AG04450 (cell line): ENCODE results near the gene CEP78. TPM values are rescaled to one million over a fixed set of nuclear protein-coding genes. Genes with fewer than 3 reads are reported as not detected.

Source experiments
- CTCF ChIA-PET: fragments of 300-600, 350-600 bp; formaldehyde crosslinking; extraction: SDS; loops from one replicate; lab custom pipeline; 2022; ENCODE audit warnings: antibody characterized with exemption, inconsistent platforms; lab: Charles Lee
- POLR2A ChIA-PET: fragments of 350-600 bp; formaldehyde crosslinking; extraction: SDS; loops from one replicate; lab custom pipeline; 2021; ENCODE audit warnings: antibody characterized with exemption, inconsistent platforms; lab: Yijun Ruan, JAX
- DNase-seq: peaks from one replicate; pipeline ENCODE4 v3.0.0-alpha.2; 2011; ENCODE audit warnings: low read depth, low spot score
- H3K27ac ChIP-seq: one replicate; pipeline ENCODE4 v1.5.1; 2012; ENCODE audit warnings: low read depth, low read length, control low read depth
- H3K27me3 ChIP-seq: one replicate; pipeline ENCODE4 v1.6.0; 2012; ENCODE audit warnings: low read length; ENCODE audit not compliant: control insufficient read depth, insufficient read depth
- H3K4me3 ChIP-seq: 2 replicates; pipeline ENCODE4 v1.5.1; 2011; ENCODE audit warnings: mild to moderate bottlenecking, low read depth, low read length, control low read depth
- H3K9me3 ChIP-seq: 2 replicates; pipeline ENCODE4 v1.5.1; 2012; ENCODE audit warnings: low read length; ENCODE audit not compliant: control insufficient read depth, insufficient read depth
- polyA plus RNA-seq: library from polyadenylated mRNA; depleted of rRNA; stranded (reverse); fragments of >200 nt; gene quantifications from 2 replicates; pipeline ENCODE4 v1.2.3, GENCODE V29; 2011
- TF ChIP-seq, protein P1 (sequence below): IDR thresholded peaks from 2 replicates; pipeline ENCODE4 v1.5.1; 2011; ENCODE audit warnings: low read depth, low read length, control low read depth, inconsistent platforms

Gene CEP78
- polyA plus RNA-seq, 1 experiment = 11.0 TPM

DNA sequence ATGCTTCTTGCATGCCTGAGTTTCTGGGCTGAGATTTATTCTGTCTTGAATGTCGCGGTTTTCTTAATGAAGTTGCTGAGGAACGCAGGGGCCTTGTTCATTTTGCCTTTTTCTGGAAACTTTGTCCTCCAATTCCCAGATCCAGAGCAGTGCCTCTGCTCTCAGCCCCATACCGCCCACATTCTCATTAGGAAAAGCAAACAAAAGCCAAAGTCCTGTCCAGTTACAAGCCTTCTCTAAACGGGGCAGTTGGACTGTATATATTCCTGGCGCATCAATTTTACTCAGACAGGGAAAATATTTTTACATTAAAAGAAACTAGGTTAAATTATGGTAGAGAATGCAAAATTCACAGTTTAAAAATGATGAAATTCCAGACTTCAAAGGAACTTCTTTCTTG is 59.9 kb downstream of the CEP78 start:
- Histone ChIP-seq H3K9me3 (peaks cover 5% of the 10 kb centered on the region; the same call in 1 of the 2 replicates), H3K4me3 (peak overlapping the region; percentile 99), H3K27ac (peak overlapping the region; percentile 97), H3K27me3 (no peaks in the 10 kb centered on the region)
- CTCF ChIA-PET = interaction anchor here (0.6 to 2.3 kb wide), 3 partner anchors 14 to 38 kb away, joined by 3 to 8 read pairs (median 7); no protein-coding TSS in a partner anchor
- TF ChIP-seq, protein P1, sequence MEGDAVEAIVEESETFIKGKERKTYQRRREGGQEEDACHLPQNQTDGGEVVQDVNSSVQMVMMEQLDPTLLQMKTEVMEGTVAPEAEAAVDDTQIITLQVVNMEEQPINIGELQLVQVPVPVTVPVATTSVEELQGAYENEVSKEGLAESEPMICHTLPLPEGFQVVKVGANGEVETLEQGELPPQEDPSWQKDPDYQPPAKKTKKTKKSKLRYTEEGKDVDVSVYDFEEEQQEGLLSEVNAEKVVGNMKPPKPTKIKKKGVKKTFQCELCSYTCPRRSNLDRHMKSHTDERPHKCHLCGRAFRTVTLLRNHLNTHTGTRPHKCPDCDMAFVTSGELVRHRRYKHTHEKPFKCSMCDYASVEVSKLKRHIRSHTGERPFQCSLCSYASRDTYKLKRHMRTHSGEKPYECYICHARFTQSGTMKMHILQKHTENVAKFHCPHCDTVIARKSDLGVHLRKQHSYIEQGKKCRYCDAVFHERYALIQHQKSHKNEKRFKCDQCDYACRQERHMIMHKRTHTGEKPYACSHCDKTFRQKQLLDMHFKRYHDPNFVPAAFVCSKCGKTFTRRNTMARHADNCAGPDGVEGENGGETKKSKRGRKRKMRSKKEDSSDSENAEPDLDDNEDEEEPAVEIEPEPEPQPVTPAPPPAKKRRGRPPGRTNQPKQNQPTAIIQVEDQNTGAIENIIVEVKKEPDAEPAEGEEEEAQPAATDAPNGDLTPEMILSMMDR = no peak
- DNase-seq = no peak
- POLR2A ChIA-PET = interaction anchor here (0.6 kb wide), 1 partner anchor 15 kb away, joined by 3 read pairs; no protein-coding TSS in a partner anchor

DNA sequence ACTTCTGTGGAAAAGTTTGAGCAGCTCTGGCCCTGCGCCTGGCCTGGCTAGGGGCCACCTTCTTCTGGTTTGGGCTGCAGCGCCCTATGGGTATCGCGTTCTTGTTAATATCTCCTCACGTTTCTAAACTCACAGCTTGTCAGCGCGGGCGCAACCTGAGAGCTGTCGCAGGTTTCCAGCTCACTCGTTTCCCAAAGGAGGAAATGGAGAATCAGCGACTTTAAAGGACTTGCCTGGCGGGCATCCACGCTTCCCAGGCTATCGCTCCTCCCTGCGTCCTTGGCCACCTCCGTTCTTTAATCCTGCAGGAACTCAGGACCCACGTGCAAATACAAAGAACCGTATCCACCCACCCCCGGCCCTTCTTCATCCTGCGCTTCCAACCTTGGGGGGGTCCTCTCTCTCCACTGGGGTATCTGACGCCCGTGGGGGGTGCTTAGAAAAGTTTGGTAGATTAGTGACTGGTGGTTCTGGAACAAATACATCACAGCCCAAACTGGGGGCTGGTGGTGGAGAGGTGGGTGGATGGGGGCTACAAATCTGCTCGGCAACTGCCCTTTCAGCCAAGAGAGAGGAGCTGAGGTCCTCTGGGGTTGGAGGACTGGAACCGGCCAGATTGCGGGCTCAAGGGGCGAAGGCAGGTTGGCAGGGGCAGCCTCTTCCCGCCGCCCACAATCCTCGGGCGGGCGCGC is 60.5 kb downstream of the CEP78 start:
- CTCF ChIA-PET = interaction anchor here (0.6 to 2.3 kb wide), 10 partner anchors 15 to 46 kb away, joined by 3 to 8 read pairs (median 5); no protein-coding TSS in a partner anchor
- Histone ChIP-seq H3K9me3 (peaks cover 5% of the 10 kb centered on the region; the same call in 1 of the 2 replicates), H3K27me3 (no peaks in the 10 kb centered on the region), H3K4me3 (peak overlapping the region; percentile 99), H3K27ac (peak overlapping the region; percentile 97)
- no peak for DNase-seq
- POLR2A ChIA-PET = interaction anchor here (0.6 to 2.1 kb wide), 10 partner anchors 12 to 60 kb away, joined by 3 to 12 read pairs (median 4); partner anchors contain the start of gene CEP78
- TF ChIP-seq, protein P1 = no peak

DNA sequence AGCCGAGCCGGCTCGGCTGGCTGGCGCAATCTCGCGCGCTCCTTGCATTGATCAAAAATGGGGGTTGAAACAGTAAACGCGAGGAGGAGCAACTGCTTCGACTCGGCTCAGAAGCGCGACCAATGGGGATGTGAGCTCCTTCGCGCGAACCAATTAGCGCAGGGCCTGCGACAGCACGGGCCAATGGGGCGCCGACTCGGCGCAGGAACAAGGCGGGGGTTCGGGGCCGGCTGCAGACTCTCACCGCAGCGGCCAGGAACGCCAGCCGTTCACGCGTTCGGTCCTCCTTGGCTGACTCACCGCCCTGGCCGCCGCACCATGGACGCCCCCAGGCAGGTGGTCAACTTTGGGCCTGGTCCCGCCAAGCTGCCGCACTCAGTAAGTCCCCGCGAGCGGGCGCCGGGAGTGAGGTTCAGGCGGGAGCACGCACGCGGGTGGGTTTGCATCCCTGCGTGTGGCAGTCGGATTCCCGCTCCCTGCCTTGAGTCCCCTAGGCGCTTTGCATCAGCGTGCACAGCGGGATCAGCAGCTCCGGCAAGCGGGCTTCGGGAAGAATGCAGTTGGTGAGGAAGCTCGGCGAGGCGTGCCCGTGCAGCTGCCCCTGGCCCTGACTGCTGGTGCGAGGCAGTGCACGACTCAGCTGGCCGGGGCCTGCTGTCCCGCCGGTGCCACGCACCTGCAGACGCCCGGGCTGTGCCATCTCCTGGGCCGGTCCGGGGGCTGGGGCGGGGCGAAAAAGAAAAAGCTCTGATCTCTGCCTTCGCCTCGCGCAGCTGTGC is 61.2 kb downstream of the CEP78 start, which contains the start of gene PSAT1:
TSS of gene PSAT1 (plus strand) at position 233 of the 779 bp plus-strand sequence. CDS start at position 319, 86 bp downstream.
- CTCF ChIA-PET = interaction anchor here (0.5 to 2.3 kb wide), 10 partner anchors 15 to 69 kb away, joined by 3 to 8 read pairs (median 5); no protein-coding TSS in a partner anchor
- TF ChIP-seq, protein P1 = peak; percentile 10; the same call in 1 of the 2 replicates

DNA sequence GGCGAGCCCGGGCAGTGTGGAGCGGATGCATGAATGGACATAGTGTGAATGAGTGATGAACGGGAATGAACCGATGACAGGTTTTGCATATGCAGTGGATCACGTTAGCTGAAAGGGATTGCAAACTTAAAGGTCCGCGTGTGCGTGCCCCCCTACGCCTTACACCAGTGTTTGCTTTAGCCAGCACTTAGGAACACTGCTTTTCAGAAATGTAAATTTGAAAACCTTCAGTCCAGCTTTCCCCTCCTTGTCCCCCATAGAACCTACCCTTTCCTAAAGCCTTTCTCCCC is 61.7 kb downstream of the CEP78 start:
- Histone ChIP-seq H3K27ac (peak overlapping the region; percentile 90), H3K9me3 (peaks cover 5% of the 10 kb centered on the region; the same call in 1 of the 2 replicates), H3K27me3 (no peaks in the 10 kb centered on the region), H3K4me3 (peak overlapping the region; percentile 99)
- CTCF ChIA-PET = interaction anchor here (0.5 to 2.3 kb wide), 7 partner anchors 19 to 69 kb away, joined by 3 to 8 read pairs (median 5); no protein-coding TSS in a partner anchor
- TF ChIP-seq, protein P1 = no peak
- DNase-seq = no peak
- POLR2A ChIA-PET = interaction anchor here (1.2 to 2.1 kb wide), 5 partner anchors 14 to 62 kb away, joined by 3 to 12 read pairs (median 6); partner anchors contain the start of gene CEP78

More for the DNA sequence above, 61.2 kb downstream of the CEP78 start, which contains the start of gene PSAT1:
- Histone ChIP-seq H3K27me3 (no peaks in the 10 kb centered on the region), H3K27ac (peak within 1 kb of the TSS; percentile 97), H3K9me3 (peaks cover 5% of the 10 kb centered on the region; the same call in 1 of the 2 replicates), H3K4me3 (peak within 1 kb of the TSS; percentile 99)
- POLR2A ChIA-PET = interaction anchor here (0.6 to 2.1 kb wide), 8 partner anchors 12 to 61 kb away, joined by 3 to 12 read pairs (median 6); partner anchors contain the start of gene CEP78
- peak; percentile 96 for DNase-seq
